Osteoblast (primary cell): ENCODE data around the gene KRT85. TPM values are rescaled to one million over a fixed set of nuclear protein-coding genes. Genes with fewer than 3 reads are reported as not detected.
A peak's percentile ranks its signal among the peaks of the same experiment; 100 is the strongest.

Source experiments
- DNase-seq: peaks from one replicate; pipeline ENCODE4 v3.0.0; 2011; ENCODE audit warnings: low spot score, mixed read lengths; ENCODE audit not compliant: insufficient read length; ENCODE audit errors: missing footprints
- H2AFZ ChIP-seq: 2 replicates; pipeline ENCODE4 v1.6.0; 2011; ENCODE audit warnings: mild to moderate bottlenecking, low read length
- H3K27ac ChIP-seq: 2 replicates; pipeline ENCODE4 v1.5.1; 2011; ENCODE audit warnings: mild to moderate bottlenecking, low read depth, low read length, moderate library complexity
- H3K27me3 ChIP-seq: 2 replicates; pipeline ENCODE4 v1.6.0; 2012; ENCODE audit warnings: mild to moderate bottlenecking, control low read depth, inconsistent platforms, low read length, moderate library complexity; ENCODE audit not compliant: insufficient read depth
- H3K36me3 ChIP-seq: 2 replicates; pipeline ENCODE4 v1.5.1; 2011; ENCODE audit warnings: mild to moderate bottlenecking, low read length, control low read depth, moderate library complexity; ENCODE audit not compliant: insufficient read depth
- H3K4me1 ChIP-seq: 2 replicates; pipeline ENCODE4 v1.5.1; 2011; ENCODE audit warnings: mild to moderate bottlenecking, low read length, control low read depth, moderate library complexity; ENCODE audit not compliant: insufficient read depth
- H3K4me2 ChIP-seq: 2 replicates; pipeline ENCODE4 v1.6.0; 2011; ENCODE audit warnings: mild to moderate bottlenecking, low read length; ENCODE audit not compliant: insufficient read depth
- H3K4me3 ChIP-seq: fragments of 200-600 bp; sonication (generic); 3 replicates; pipeline ENCODE4 v1.5.1; 2012; ENCODE audit warnings: mild to moderate bottlenecking, low read length, inconsistent platforms; ENCODE audit not compliant: insufficient read depth
- H3K79me2 ChIP-seq: 2 replicates; pipeline ENCODE4 v1.6.0; 2012; ENCODE audit warnings: mild to moderate bottlenecking, low read length, control low read depth, inconsistent platforms; ENCODE audit not compliant: insufficient read depth
- H3K9me3 ChIP-seq: 2 replicates; pipeline ENCODE4 v1.5.1; 2011; ENCODE audit warnings: low read depth, low read length, control low read depth
- H4K20me1 ChIP-seq: 2 replicates; pipeline ENCODE4 v1.6.0; 2012; ENCODE audit warnings: mild to moderate bottlenecking, low read length, control low read depth; ENCODE audit not compliant: insufficient read depth
- total RNA-seq: library from RNA; depleted of rRNA; stranded (reverse); fragments of >200 nt; gene quantifications from 2 replicates; pipeline ENCODE4 v1.2.3, GENCODE V29; 2012
- TF ChIP-seq, protein P1 (sequence below): IDR thresholded peaks from 2 replicates; pipeline ENCODE4 v1.5.1; 2011; ENCODE audit warnings: mild to moderate bottlenecking, low read depth, low read length, moderate library complexity; ENCODE audit errors: extremely low read depth

Gene KRT85
- total RNA-seq, 1 donor = not detected

DNA sequence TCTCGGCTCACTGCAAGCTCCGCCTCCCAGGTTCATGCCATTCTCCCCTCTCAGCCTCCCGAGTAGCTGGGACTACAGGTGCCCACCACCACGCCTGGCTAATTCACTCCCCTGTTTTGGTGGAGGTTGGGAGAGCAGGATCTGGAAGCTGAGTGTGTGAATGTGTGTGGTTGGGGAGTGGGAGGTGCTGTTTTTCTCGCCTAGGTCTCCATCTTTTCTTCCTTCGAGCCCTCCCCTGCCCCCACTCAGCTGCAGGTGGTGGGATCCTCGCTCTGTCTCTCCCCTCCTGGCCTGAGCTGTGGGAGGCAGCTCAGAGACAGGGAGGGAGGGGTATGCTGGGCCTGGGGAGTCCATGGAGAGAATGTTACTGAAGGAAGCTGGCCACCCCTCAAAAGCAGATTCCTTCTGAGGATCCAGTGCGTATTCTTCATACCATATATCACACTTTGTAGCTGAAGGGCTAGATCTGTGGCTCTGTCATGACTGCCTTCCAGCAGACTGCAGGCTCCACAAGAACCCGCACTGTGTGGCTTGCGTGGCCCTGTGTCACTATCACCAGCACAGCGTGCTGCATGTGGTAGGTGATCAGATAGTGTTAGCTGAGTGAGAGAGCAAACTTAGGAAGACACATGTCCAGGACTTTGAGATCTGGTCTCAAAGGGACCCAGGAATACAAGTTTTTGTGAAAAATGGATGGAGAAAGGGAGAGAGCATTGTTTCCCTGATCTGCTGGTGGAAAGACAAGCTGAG, 48.9 kb downstream of the KRT85 start:
- Histone ChIP-seq H3K27ac (no peak overlapping the region), H4K20me1 (no peaks in the 10 kb centered on the region), H3K36me3 (no peaks in the 10 kb centered on the region), H3K4me1 (no peaks in the 10 kb centered on the region), H3K27me3 (peaks cover 47% of the 10 kb centered on the region), H3K4me2 (no peak overlapping the region), H3K4me3 (no peak overlapping the region), H2AFZ (no peak overlapping the region), H3K9me3 (no peaks in the 10 kb centered on the region), H3K79me2 (no peaks in the 10 kb centered on the region)
- no peak for DNase-seq
- TF ChIP-seq, protein P1, sequence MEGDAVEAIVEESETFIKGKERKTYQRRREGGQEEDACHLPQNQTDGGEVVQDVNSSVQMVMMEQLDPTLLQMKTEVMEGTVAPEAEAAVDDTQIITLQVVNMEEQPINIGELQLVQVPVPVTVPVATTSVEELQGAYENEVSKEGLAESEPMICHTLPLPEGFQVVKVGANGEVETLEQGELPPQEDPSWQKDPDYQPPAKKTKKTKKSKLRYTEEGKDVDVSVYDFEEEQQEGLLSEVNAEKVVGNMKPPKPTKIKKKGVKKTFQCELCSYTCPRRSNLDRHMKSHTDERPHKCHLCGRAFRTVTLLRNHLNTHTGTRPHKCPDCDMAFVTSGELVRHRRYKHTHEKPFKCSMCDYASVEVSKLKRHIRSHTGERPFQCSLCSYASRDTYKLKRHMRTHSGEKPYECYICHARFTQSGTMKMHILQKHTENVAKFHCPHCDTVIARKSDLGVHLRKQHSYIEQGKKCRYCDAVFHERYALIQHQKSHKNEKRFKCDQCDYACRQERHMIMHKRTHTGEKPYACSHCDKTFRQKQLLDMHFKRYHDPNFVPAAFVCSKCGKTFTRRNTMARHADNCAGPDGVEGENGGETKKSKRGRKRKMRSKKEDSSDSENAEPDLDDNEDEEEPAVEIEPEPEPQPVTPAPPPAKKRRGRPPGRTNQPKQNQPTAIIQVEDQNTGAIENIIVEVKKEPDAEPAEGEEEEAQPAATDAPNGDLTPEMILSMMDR = no peak

DNA sequence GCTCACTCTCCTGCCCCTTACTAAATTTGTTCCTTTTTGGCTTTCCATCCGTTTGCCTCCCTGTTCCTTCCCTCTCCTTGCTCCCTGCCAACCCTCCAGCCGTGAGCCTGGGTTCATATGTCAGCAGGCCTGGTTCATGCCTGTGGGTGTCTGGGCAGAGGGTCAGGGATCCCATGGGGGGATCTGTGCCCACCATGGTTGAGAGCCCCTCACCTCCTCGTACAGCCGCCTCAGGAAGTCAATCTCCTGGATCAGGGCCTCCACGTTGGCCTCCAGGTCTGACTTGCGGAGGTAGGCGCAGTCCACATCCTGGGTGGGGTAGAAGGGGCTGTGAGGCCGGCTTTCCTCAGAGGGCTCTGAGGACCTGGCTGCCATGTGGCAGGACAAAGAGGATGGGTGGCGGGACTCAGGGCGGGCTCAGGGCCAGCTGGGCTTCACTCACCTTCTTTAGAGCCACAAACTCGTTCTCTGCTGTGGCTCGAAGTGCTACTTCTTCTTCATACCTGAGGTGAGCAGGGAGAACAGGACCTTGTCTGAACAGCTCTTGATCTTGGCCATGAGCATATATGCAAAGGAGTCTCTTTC, 49.7 kb downstream of the KRT85 start:
- H3K27me3 ChIP-seq = peaks cover 39% of the 10 kb centered on the region
- TF ChIP-seq, protein P1 = no peak
- H3K9me3 ChIP-seq = no peaks in the 10 kb centered on the region
- H3K4me3 ChIP-seq = no peak overlapping the region
- no peak overlapping the region for H3K4me2 ChIP-seq
- no peaks in the 10 kb centered on the region for H3K36me3 ChIP-seq
- H4K20me1 ChIP-seq = no peaks in the 10 kb centered on the region
- H3K4me1 ChIP-seq = no peaks in the 10 kb centered on the region
- no peak overlapping the region for H3K27ac ChIP-seq
- no peaks in the 10 kb centered on the region for H3K79me2 ChIP-seq
- no peak overlapping the region for H2AFZ ChIP-seq
- peak; percentile 68 for DNase-seq

DNA sequence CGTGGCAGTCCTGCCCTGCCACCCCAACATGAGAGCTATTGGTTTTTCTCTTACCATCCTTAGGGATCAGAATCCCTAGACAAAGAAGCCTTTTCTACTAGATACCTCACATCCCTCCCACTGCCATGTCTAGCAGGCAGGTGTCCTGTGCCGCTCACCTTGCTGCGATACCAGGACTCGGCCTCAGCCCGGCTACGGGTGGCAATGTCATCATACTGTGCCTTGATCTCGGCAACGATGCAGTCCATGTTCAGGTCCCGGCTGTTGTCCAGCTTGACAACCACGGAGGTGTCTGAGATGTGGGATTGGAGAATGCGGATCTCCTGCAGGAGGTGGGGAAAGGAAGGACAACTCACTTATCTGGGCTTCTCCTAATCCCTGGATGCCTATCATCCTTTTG, 50.6 kb downstream of the KRT85 start:
- Histone ChIP-seq H3K79me2 (no peaks in the 10 kb centered on the region), H3K4me1 (no peaks in the 10 kb centered on the region), H3K4me2 (no peak overlapping the region), H3K36me3 (no peaks in the 10 kb centered on the region), H4K20me1 (no peaks in the 10 kb centered on the region), H3K27me3 (peaks cover 32% of the 10 kb centered on the region), H3K9me3 (no peaks in the 10 kb centered on the region), H3K4me3 (no peak overlapping the region), H2AFZ (no peak overlapping the region), H3K27ac (no peak overlapping the region)
- peak; percentile 68 for DNase-seq
- TF ChIP-seq, protein P1 = no peak

DNA sequence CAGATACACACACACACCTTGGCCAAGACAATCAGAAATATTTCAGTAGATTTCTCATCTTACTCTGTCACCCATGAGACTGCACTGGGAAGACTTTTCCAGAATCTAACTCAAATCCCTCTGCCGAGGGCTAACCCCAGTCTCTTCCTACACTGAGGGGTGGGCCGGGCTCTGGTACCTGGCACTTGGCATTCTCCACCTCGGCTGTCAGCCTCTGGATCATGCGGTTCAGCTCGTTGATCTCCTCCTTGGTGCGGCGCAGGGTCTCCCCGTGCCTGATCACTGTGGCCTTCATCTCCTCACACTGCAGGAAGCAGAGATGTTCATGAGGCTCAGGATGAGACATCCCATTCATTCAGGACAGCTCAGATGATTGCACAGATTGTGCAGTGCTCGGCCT, 51.0 kb downstream of the KRT85 start:
- no peaks in the 10 kb centered on the region for H4K20me1 ChIP-seq
- no peak for DNase-seq
- H3K9me3 ChIP-seq = no peaks in the 10 kb centered on the region
- no peak overlapping the region for H3K4me3 ChIP-seq
- no peak overlapping the region for H3K4me2 ChIP-seq
- H3K27me3 ChIP-seq = peaks cover 30% of the 10 kb centered on the region
- H3K36me3 ChIP-seq = no peaks in the 10 kb centered on the region
- H3K4me1 ChIP-seq = peaks cover under 1% of the 10 kb centered on the region
- no peak overlapping the region for H3K27ac ChIP-seq
- TF ChIP-seq, protein P1 = no peak
- H3K79me2 ChIP-seq = no peaks in the 10 kb centered on the region
- H2AFZ ChIP-seq = no peak overlapping the region
